OCI-LY7 (cell line): ENCODE data around the gene CAP2.

Experiments used
- CTCF ChIP-seq: fragments of 200-600 bp; sonication (generic); conservative IDR thresholded peaks from 2 replicates; pipeline ENCODE4 v1.5.1; 2014; ENCODE audit warnings: mild to moderate bottlenecking, antibody characterized with exemption, low read length, moderate library complexity, mixed read lengths
- EZH2phosphoT487 ChIP-seq: fragments of 200-600 bp; sonication (generic); IDR thresholded peaks from 2 replicates; pipeline ENCODE4 v1.6.1; 2018; ENCODE audit warnings: low read depth, borderline replicate concordance, mild to moderate bottlenecking, mixed run types, antibody characterized with exemption, low read length, moderate library complexity, mixed read lengths

DNA sequence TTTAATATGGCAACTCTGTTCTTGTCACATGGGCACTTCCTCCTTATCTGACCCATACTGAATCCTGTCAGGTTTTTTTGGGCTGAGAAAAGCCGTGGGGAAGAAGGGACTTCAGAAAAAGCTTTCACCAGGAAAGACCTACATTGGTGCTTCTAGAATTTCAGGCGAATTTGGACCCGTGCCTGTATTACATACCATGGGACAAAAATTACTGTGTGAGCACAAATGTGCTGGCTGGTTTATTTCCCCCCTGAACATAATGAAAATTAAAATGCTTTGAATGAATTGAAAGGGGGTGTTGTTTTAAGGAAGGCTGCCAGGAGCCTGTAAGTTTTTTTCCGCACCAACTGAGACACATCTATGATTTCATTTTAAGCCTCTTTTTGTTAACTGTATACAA is 29.6 kb downstream of the CAP2 start:
- TF ChIP-seq CTCF (no peak), EZH2phosphoT487 (no peak)
